Measurements from ENCODE around the gene TENM4.

The TENM4 gene

GRCh38 chr11:78791964-78792363 lies 648.9 kb downstream of the TENM4 start:
- no peak for DNase-seq

GRCh38 chr11:78791254-78791653 lies 649.6 kb downstream of the TENM4 start:
- DNase-seq, result no peak

GRCh38 chr11:78790784-78791183 lies 650.0 kb downstream of the TENM4 start:
- no peak for DNase-seq

- DNase-seq, result no peak
Observed at GRCh38 chr11:78789375-78789774, 651.5 kb downstream of the TENM4 start.

GRCh38 chr11:78788533-78788932 lies 652.3 kb downstream of the TENM4 start:
- no peak for DNase-seq

GRCh38 chr11:78787696-78788095 lies 653.1 kb downstream of the TENM4 start:
- DNase-seq, result no peak

GRCh38 chr11:78786746-78787145 lies 654.1 kb downstream of the TENM4 start:
- no peak for DNase-seq

GRCh38 chr11:78786086-78786485 lies 654.7 kb downstream of the TENM4 start:
- no peak for DNase-seq

- no peak for DNase-seq
Observed at GRCh38 chr11:78784321-78785061, 656.3 kb downstream of the TENM4 start.

- no peak for DNase-seq
Observed at GRCh38 chr11:78783846-78784245, 657.0 kb downstream of the TENM4 start.

GRCh38 chr11:78783301-78783700 lies 657.5 kb downstream of the TENM4 start:
- no peak for DNase-seq

- no peak for DNase-seq
Observed at GRCh38 chr11:78782725-78783124, 658.1 kb downstream of the TENM4 start.

GRCh38 chr11:78780889-78781288 lies 659.9 kb downstream of the TENM4 start:
- DNase-seq, result no peak

GRCh38 chr11:78773492-78773891 lies 667.3 kb downstream of the TENM4 start:
- peak in 1 of 2 experiments; percentile 11 for DNase-seq

- no peak for DNase-seq
Observed at GRCh38 chr11:78773077-78773476, 667.8 kb downstream of the TENM4 start.

GRCh38 chr11:78772186-78772585 lies 668.6 kb downstream of the TENM4 start:
- DNase-seq, result no peak

GRCh38 chr11:78770931-78771330 lies 669.9 kb downstream of the TENM4 start:
- DNase-seq, result no peak

- no peak for DNase-seq
Observed at GRCh38 chr11:78768971-78769370, 671.9 kb downstream of the TENM4 start.

- DNase-seq, result no peak
Observed at GRCh38 chr11:78768345-78768744, 672.5 kb downstream of the TENM4 start.

GRCh38 chr11:78767027-78767932 lies 673.5 kb downstream of the TENM4 start:
- no peak for DNase-seq

GRCh38 chr11:78764946-78765345 lies 675.9 kb downstream of the TENM4 start:
- no peak for DNase-seq

GRCh38 chr11:78763664-78764063 lies 677.2 kb downstream of the TENM4 start:
- no peak for DNase-seq

- DNase-seq, result no peak
Observed at GRCh38 chr11:78762105-78762504, 678.7 kb downstream of the TENM4 start.

GRCh38 chr11:78759071-78759470 lies 681.8 kb downstream of the TENM4 start:
- DNase-seq, result no peak

All from NCI-H446 (cell line).